ENCODE measurements around the gene FAM118B. TPM values are rescaled to one million over a fixed set of nuclear protein-coding genes. Genes with fewer than 3 reads are reported as not detected.

Gene FAM118B
- total RNA-seq, 1 experiment from 2014 or later = 29.9 TPM

GRCh38 chr11:126205359-126205758 is 6.2 kb upstream of the FAM118B start:
- in situ Hi-C loops (cut with HindIII; ENCODE audit: low pct_unique_long_range_greater_than_20kb, low sequenced_read_pairs) = loop anchor here (25.0 kb wide), 1 partner anchor 293 kb away; the partner anchor contains the start of genes DDX25 and PUS3
- DNase-seq (ENCODE audit: low read depth, low spot score) = no peak

- DNase-seq (ENCODE audit: low read depth, low spot score) = no peak
- in situ Hi-C loops (cut with HindIII; ENCODE audit: low pct_unique_long_range_greater_than_20kb, low sequenced_read_pairs) = loop anchor here (25.0 kb wide), 1 partner anchor 296 kb away; the partner anchor contains the start of genes DDX25 and PUS3
Observed at GRCh38 chr11:126207896-126208295, 3.7 kb upstream of the FAM118B start.

- in situ Hi-C loops (cut with HindIII; ENCODE audit: low pct_unique_long_range_greater_than_20kb, low sequenced_read_pairs) = loop anchor here (25.0 kb wide), 1 partner anchor 299 kb away; the partner anchor contains the start of genes DDX25 and PUS3
- DNase-seq (ENCODE audit: low read depth, low spot score) = no peak
Observed at GRCh38 chr11:126210871-126211235, 729 bp upstream of the FAM118B start.

GRCh38 chr11:126212089-126212660 is 593 bp downstream of the FAM118B start:
- DNase-seq (ENCODE audit: low read depth, low spot score) = no peak
- in situ Hi-C loops (cut with HindIII; ENCODE audit: low pct_unique_long_range_greater_than_20kb, low sequenced_read_pairs) = loop anchor here (25.0 kb wide), 1 partner anchor 300 kb away; the partner anchor contains the start of genes DDX25 and PUS3

GRCh38 chr11:126214441-126214840 is 2.9 kb downstream of the FAM118B start:
- no peak for DNase-seq (ENCODE audit: low read depth, low spot score)
- in situ Hi-C loops (cut with HindIII; ENCODE audit: low pct_unique_long_range_greater_than_20kb, low sequenced_read_pairs) = loop anchor here (25.0 kb wide), 1 partner anchor 302 kb away; the partner anchor contains the start of genes DDX25 and PUS3

- in situ Hi-C loops (cut with HindIII; ENCODE audit: low pct_unique_long_range_greater_than_20kb, low sequenced_read_pairs) = loop anchor here (25.0 kb wide), 1 partner anchor 303 kb away; the partner anchor contains the start of genes DDX25 and PUS3
- no peak for DNase-seq (ENCODE audit: low read depth, low spot score)
Observed at GRCh38 chr11:126214841-126215240, 3.3 kb downstream of the FAM118B start.

- no peak for DNase-seq (ENCODE audit: low read depth, low spot score)
- in situ Hi-C loops (cut with HindIII; ENCODE audit: low pct_unique_long_range_greater_than_20kb, low sequenced_read_pairs) = loop anchor here (25.0 kb wide), 1 partner anchor 304 kb away; the partner anchor contains the start of genes DDX25 and PUS3
Observed at GRCh38 chr11:126216526-126217305, 5.1 kb downstream of the FAM118B start.

- no peak for DNase-seq (ENCODE audit: low read depth, low spot score)
- in situ Hi-C loops (cut with HindIII; ENCODE audit: low pct_unique_long_range_greater_than_20kb, low sequenced_read_pairs) = loop anchor here (25.0 kb wide), 1 partner anchor 305 kb away; the partner anchor contains the start of genes DDX25 and PUS3
Observed at GRCh38 chr11:126217491-126217890, 5.9 kb downstream of the FAM118B start.

GRCh38 chr11:126219547-126219946 is 8.0 kb downstream of the FAM118B start:
- in situ Hi-C loops (cut with HindIII; ENCODE audit: low pct_unique_long_range_greater_than_20kb, low sequenced_read_pairs) = loop anchor here (25.0 kb wide), 1 partner anchor 307 kb away; the partner anchor contains the start of genes DDX25 and PUS3
- DNase-seq (ENCODE audit: low read depth, low spot score) = no peak

- in situ Hi-C loops (cut with HindIII; ENCODE audit: low pct_unique_long_range_greater_than_20kb, low sequenced_read_pairs) = loop anchor here (25.0 kb wide), 1 partner anchor 312 kb away; the partner anchor contains the start of genes DDX25 and PUS3
- no peak for DNase-seq (ENCODE audit: low read depth, low spot score)
Observed at GRCh38 chr11:126224647-126225294, 13.2 kb downstream of the FAM118B start.

- in situ Hi-C loops (cut with HindIII; ENCODE audit: low pct_unique_long_range_greater_than_20kb, low sequenced_read_pairs) = no loop called here
- no peak for DNase-seq (ENCODE audit: low read depth, low spot score)
Observed at GRCh38 chr11:126225295-126225665, 13.7 kb downstream of the FAM118B start.

GRCh38 chr11:126226334-126227084 is 14.9 kb downstream of the FAM118B start:
- in situ Hi-C loops (cut with HindIII; ENCODE audit: low pct_unique_long_range_greater_than_20kb, low sequenced_read_pairs) = no loop called here
- no peak for DNase-seq (ENCODE audit: low read depth, low spot score)

GRCh38 chr11:126229858-126230540 is 18.4 kb downstream of the FAM118B start:
- in situ Hi-C loops (cut with HindIII; ENCODE audit: low pct_unique_long_range_greater_than_20kb, low sequenced_read_pairs) = no loop called here
- DNase-seq (ENCODE audit: low read depth, low spot score) = no peak

- no peak for DNase-seq (ENCODE audit: low read depth, low spot score)
- in situ Hi-C loops (cut with HindIII; ENCODE audit: low pct_unique_long_range_greater_than_20kb, low sequenced_read_pairs) = no loop called here
Observed at GRCh38 chr11:126231725-126232459, 20.3 kb downstream of the FAM118B start.

- in situ Hi-C loops (cut with HindIII; ENCODE audit: low pct_unique_long_range_greater_than_20kb, low sequenced_read_pairs) = no loop called here
- no peak for DNase-seq (ENCODE audit: low read depth, low spot score)
Observed at GRCh38 chr11:126232683-126233082, 21.1 kb downstream of the FAM118B start.

- DNase-seq (ENCODE audit: low read depth, low spot score) = no peak
- in situ Hi-C loops (cut with HindIII; ENCODE audit: low pct_unique_long_range_greater_than_20kb, low sequenced_read_pairs) = no loop called here
Observed at GRCh38 chr11:126233391-126233790, 21.8 kb downstream of the FAM118B start.
